Cardiac fibroblast (primary cell): ENCODE measurements around the gene ARAP2.

ENCODE experiments used
- DNase-seq, 2 donors: peaks; one replicate each; pipeline versions ENCODE4 v3.0.0 to v3.0.0-alpha.2; 2010; ENCODE audit warnings: low read depth in 2 of 2
- H3K4me3 ChIP-seq, 2 donors: replicated peaks in 1 of 2; 1 replicate in 1 of 2; 2 replicates in 1 of 2; pipeline ENCODE4 v1.5.1; 2011; ENCODE audit warnings: low read depth in 2 of 2, low read length in 2 of 2, mild to moderate bottlenecking in 2 of 2, moderate library complexity in 1 of 2
- CTCF ChIP-seq: IDR thresholded peaks from one replicate; pipeline ENCODE4 v1.5.1; 2011; ENCODE audit warnings: low read depth, mild to moderate bottlenecking, low read length, inconsistent platforms

The ARAP2 gene

GRCh38 chr4:36243355-36244256 is 708 bp downstream of the ARAP2 start:
- peak; percentile 12 to 15 for DNase-seq
- peak overlapping the region; percentile 46 to 56 for H3K4me3 ChIP-seq
- TF ChIP-seq CTCF, result no peak

GRCh38 chr4:36242629-36243354 is 1.5 kb downstream of the ARAP2 start:
- no peak for DNase-seq
- no peak overlapping the region for H3K4me3 ChIP-seq
- no peak for TF ChIP-seq CTCF

GRCh38 chr4:36241771-36242170 is 2.5 kb downstream of the ARAP2 start:
- H3K4me3 ChIP-seq, result no peak overlapping the region
- DNase-seq, result no peak
- TF ChIP-seq CTCF, result no peak

GRCh38 chr4:36237366-36238313 is 6.7 kb downstream of the ARAP2 start:
- no peak overlapping the region for H3K4me3 ChIP-seq
- TF ChIP-seq CTCF, result no peak
- DNase-seq, result no peak

GRCh38 chr4:36236159-36236558 is 8.2 kb downstream of the ARAP2 start:
- TF ChIP-seq CTCF, result no peak
- DNase-seq, result no peak
- H3K4me3 ChIP-seq, result no peak overlapping the region

- no peak overlapping the region for H3K4me3 ChIP-seq
- no peak for TF ChIP-seq CTCF
- no peak for DNase-seq
These were observed 9.0 kb downstream of the ARAP2 start for GRCh38 chr4:36235306-36235705.
